Lower leg skin (tissue), 3 donors: ENCODE results near the gene DISC1.

ENCODE experiments used
- POLR2A ChIP-seq, 2 donors: fragments of 450-650 bp; IDR thresholded peaks; one replicate each; pipeline ENCODE4 v1.6.1; 2016 to 2017; ENCODE audit warnings: antibody characterized with exemption in 2 of 2, mild to moderate bottlenecking in 1 of 2, moderate library complexity in 1 of 2
- TF ChIP-seq, protein P1 (sequence below), 3 donors: fragments of 450-650 bp; IDR thresholded peaks; one replicate each; pipeline ENCODE4 v1.5.1; 2016; ENCODE audit warnings: antibody characterized with exemption in 3 of 3, mild to moderate bottlenecking in 3 of 3, moderate library complexity in 2 of 3

DNA sequence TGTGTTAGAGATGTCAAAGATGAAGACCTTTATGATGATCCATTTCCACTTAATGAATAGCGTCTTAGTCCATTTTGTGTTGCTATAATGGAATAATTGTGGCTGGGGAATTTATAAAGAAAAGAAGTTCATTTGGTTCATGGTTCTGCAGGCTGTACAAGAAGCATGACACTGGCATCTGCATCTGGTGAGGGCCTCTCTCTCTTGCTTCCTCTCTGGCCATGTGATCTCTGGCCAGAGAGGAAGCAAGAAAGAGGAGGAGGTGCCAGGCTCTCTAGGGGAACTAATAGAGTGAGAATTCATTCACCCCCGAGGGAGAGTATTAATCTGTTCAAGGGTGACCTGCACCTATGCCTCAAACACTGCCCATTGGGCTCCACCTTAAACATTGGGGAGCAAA lies 242.8 kb downstream of the DISC1 start:
- TF ChIP-seq, protein P1, sequence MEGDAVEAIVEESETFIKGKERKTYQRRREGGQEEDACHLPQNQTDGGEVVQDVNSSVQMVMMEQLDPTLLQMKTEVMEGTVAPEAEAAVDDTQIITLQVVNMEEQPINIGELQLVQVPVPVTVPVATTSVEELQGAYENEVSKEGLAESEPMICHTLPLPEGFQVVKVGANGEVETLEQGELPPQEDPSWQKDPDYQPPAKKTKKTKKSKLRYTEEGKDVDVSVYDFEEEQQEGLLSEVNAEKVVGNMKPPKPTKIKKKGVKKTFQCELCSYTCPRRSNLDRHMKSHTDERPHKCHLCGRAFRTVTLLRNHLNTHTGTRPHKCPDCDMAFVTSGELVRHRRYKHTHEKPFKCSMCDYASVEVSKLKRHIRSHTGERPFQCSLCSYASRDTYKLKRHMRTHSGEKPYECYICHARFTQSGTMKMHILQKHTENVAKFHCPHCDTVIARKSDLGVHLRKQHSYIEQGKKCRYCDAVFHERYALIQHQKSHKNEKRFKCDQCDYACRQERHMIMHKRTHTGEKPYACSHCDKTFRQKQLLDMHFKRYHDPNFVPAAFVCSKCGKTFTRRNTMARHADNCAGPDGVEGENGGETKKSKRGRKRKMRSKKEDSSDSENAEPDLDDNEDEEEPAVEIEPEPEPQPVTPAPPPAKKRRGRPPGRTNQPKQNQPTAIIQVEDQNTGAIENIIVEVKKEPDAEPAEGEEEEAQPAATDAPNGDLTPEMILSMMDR (IDR thresholded peaks at IDR 0.05) = no peak
- no peak for TF ChIP-seq POLR2A (IDR thresholded peaks at IDR 0.05)
